GM06990 (cell line): Measurements from ENCODE around the gene TMEM184A.

Experiments
- DNase-seq: peaks from one replicate; pipeline ENCODE4 v3.0.0-alpha.2; 2011; ENCODE audit not compliant: insufficient read length; ENCODE audit errors: extremely low read depth
- H3K27me3 ChIP-seq: replicated peaks from 2 replicates; pipeline ENCODE4 v1.6.0; 2011; ENCODE audit warnings: low read length; ENCODE audit not compliant: control insufficient read depth, insufficient read depth
- H3K36me3 ChIP-seq: 2 replicates; pipeline ENCODE4 v1.5.1; 2011; ENCODE audit warnings: low read length; ENCODE audit not compliant: control insufficient read depth, insufficient read depth
- H3K4me3 ChIP-seq: replicated peaks from 2 replicates; pipeline ENCODE4 v1.5.1; 2011; ENCODE audit warnings: low read depth, mild to moderate bottlenecking, control low read depth, low read length
- TF ChIP-seq, protein P1 (sequence below): IDR thresholded peaks from 2 replicates; pipeline ENCODE4 v1.5.1; 2011; ENCODE audit warnings: low read length, control low read depth, mild to moderate bottlenecking, inconsistent platforms; ENCODE audit not compliant: insufficient read depth, poor library complexity, severe bottlenecking

The TMEM184A gene

DNA sequence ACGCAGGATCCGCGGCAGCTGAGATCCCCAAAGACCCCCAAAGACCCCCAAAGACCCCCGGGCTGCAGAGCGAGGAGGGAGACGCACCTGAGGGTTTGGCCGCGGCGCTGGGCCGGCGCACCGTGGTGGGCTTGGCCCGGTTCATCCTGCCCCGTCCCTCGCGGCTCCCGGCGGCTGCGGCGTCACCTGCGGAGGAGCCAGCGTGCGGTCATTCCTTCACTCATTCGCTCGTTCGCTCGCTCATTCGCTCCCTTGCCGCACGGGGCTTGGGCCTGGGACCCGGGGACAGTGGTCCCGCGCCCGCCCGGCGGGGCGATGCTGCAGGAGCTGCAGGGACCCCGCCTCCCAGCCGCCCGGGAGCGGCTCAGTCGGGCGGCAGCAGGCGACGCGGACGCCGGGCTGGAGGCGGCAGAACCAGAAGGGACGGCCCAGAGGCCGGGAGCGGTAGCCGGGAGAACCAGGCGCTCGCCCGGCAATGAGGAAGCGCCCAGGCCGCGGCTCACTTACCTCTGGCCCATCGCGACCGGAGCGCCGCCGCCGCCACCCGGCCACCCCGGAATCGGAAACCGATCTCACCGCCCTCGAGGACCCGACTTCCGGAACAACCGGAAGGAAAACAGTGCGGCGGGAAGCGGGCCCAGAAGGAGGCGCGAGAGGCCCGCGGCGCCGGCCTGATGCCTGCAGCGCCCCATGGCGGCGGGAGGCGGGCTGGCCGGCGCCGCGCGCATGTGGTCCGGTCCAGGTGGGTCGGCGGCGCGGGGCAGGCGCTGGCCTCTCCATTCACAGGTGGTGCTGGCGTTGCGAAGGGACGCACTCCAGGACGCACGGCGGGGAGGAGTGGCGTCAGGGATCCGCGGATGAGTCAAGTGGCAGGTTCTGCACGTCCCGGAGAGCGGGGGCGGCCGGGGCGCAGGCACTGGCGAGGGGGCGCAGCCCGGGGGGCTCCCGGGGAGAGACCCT is 51.9 kb downstream of the TMEM184A start, which contains the start of gene INTS1:
Gene INTS1 (minus strand): TSS at position 574 of the 960 bp plus-strand sequence. CDS start 429 bp downstream, at position 145.
- DNase-seq, result peak; percentile 91
- no peaks in the 10 kb centered on the region for H3K27me3 ChIP-seq
- TF ChIP-seq, protein P1, sequence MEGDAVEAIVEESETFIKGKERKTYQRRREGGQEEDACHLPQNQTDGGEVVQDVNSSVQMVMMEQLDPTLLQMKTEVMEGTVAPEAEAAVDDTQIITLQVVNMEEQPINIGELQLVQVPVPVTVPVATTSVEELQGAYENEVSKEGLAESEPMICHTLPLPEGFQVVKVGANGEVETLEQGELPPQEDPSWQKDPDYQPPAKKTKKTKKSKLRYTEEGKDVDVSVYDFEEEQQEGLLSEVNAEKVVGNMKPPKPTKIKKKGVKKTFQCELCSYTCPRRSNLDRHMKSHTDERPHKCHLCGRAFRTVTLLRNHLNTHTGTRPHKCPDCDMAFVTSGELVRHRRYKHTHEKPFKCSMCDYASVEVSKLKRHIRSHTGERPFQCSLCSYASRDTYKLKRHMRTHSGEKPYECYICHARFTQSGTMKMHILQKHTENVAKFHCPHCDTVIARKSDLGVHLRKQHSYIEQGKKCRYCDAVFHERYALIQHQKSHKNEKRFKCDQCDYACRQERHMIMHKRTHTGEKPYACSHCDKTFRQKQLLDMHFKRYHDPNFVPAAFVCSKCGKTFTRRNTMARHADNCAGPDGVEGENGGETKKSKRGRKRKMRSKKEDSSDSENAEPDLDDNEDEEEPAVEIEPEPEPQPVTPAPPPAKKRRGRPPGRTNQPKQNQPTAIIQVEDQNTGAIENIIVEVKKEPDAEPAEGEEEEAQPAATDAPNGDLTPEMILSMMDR, result peak; percentile 42
- peak within 1 kb of the TSS; percentile 92 for H3K4me3 ChIP-seq
- peaks cover 12% of the 10 kb centered on the region for H3K36me3 ChIP-seq

DNA sequence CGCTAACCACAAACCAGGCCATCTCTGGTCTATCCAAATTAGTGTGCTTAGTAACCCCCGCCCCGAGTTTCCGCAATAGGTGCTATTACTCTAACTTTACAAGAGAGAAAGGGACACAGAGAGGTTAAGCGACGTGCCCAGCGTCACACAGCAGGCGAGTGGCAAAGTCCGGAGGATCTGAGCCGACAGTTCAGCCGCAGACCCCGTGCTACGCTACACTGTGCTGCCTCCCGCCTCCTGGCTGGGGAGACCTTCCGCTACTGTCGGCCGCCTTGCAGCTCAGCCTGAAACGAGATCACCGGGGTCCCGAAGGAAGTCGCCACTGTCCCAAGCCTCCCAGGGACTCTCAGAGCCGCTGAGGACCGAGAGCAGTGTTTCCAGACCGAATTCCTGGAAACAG is 52.6 kb downstream of the TMEM184A start:
- Histone ChIP-seq H3K4me3 (peak overlapping the region; percentile 92), H3K27me3 (no peaks in the 10 kb centered on the region), H3K36me3 (peaks cover 12% of the 10 kb centered on the region)
- TF ChIP-seq, protein P1, result no peak
- peak; percentile 15 for DNase-seq

DNA sequence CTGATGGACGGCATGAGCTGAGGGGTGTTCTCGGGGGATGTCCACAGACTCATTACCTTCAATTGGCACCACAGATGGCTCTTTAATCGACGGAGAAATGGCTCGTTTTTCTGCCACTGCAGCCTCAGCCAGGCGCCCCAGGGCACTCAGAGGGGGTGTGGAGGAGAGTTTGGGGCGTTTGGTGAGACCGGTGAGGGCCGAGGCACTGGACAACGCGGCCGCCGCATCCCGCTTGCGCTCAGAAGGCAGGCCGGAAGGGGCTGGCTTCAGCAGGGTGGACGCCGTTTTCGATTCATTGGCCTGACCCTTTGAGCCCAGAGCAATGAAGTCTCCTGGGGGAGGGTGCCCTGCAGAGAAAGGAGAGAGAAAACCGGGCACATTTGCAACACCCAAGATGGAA is 53.2 kb downstream of the TMEM184A start:
- no peaks in the 10 kb centered on the region for H3K27me3 ChIP-seq
- peak overlapping the region; percentile 92 for H3K4me3 ChIP-seq
- TF ChIP-seq, protein P1, result no peak
- DNase-seq, result no peak
- H3K36me3 ChIP-seq, result peaks cover 14% of the 10 kb centered on the region

DNA sequence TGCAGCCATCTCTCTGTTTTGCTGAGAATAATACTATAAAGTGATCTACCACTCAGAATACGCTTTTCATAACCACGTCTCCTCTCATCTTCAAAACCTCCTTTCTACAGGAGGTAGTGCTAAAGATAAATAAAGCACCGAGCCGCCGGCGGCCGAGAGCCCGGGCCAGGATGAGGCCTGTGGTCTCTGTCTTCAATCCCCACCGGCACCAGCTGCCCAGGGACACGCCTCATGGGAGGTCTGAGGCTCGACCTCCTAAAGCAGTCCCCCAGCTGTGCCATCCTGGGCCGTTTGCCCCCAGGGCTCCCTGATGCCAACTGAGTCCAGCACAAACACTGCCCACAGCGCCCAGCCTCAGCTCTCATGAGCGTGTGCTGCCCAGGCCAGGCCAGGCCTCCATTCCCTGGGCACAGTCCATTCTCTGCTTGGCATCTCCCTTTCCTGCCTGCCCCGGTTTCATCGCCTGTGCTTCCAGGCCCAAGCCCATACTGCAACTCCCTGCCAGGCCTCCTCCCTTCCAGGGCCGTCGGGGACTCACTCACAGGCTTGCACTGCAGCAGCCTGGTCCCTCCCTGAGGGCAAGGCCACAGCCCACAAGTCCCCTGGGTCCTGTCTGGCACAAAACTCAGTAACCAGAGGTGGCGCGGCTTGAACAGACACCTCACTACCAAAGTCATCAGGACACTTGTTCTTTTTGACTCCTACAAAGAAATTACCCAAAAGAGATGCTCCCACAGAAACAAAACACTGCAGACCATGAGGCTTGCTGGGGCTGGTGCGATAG is 54.3 kb downstream of the TMEM184A start:
- H3K4me3 ChIP-seq, result no peak overlapping the region
- no peak for DNase-seq
- H3K27me3 ChIP-seq, result no peaks in the 10 kb centered on the region
- peaks cover 20% of the 10 kb centered on the region for H3K36me3 ChIP-seq
- TF ChIP-seq, protein P1, result no peak

DNA sequence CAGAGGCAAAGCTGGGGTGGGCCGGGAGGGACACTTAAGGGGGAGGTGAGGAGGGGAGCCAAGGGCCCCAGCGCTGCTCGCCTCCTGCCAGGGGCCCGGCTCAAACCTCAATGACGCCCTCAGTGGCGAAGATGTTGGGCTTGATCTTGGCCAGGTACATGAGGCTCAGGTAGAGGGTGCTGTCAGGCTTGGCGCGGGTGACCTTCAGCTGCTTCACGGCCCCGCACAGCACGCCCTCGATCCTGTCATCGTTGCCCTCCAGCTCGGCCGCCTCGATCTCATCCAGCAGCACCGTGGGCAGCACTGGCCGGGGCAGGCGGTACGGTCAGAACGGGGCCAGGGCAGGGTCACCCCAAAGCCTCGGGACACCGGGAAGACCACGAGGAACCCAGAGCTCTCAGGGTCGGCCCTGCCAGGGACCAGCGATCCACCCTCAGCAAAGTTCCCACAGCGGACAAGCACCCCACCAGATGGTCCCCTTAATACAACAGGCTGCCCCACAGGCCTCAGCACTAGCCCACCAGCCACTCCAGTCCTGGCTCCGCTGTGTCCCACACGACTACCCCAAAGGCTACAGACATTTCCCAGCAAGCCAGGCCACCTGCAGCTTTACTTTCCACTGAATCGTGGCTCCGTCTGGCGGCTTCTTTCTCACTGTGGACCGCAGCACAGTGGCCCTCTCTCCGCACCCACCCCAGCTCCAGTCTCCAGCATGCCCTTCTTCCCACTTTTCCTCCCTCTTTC is 55.8 kb downstream of the TMEM184A start:
- Histone ChIP-seq H3K27me3 (no peaks in the 10 kb centered on the region), H3K4me3 (no peak overlapping the region), H3K36me3 (peaks cover 27% of the 10 kb centered on the region)
- TF ChIP-seq, protein P1, result no peak
- no peak for DNase-seq
